ENCODE data around the gene ARID1B.
A peak's percentile ranks its signal among the peaks of the same experiment; 100 is the strongest.
"Not testable (repeated sequence)": the region's sequence is repeated elsewhere in the genome, so short reads cannot be mapped to it uniquely, and the experiment has no call there.

The ARID1B gene

DNA sequence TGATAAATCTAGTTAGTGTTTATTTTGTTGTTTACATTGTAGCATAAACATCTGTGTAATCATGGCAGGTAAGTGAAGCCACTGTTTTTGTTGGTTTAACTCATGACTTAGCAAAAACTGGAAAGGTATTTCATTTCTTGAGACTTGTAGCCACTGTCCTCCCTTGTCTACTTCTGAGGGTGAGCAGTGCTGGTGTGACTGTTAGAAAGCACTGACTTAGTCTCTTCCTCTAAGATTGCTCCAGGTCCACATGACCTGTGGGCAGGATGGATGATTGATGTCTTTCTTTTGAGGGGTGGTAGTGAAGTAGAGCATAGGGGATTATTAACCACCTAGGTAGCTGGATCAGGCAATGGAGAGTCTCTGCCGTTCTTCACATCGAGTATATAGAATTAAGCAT, 203.8 kb downstream of the ARID1B start:
- no peak overlapping the region for H4K12ac ChIP-seq (ENCODE audit: low read depth, low read length)
- H3K36me3 ChIP-seq (ENCODE audit: control insufficient read depth in 1 of 2, insufficient read depth in 2 of 2, low read length in 2 of 2) = no peaks in the 10 kb centered on the region
- no peak overlapping the region for H3K4ac ChIP-seq (ENCODE audit: low read depth, low read length)
- H2BK5ac ChIP-seq (ENCODE audit: low read depth, low read length, poor library complexity) = no peak overlapping the region
- H3K4me1 ChIP-seq (ENCODE audit: control insufficient read depth in 1 of 2, insufficient read depth in 2 of 2, low read length in 2 of 2) = peaks cover 5 to 24% of the 10 kb centered on the region in 2 experiments
- no peak overlapping the region for H3K4me2 ChIP-seq (ENCODE audit: low read length)
- H3K27me3 ChIP-seq (ENCODE audit: insufficient read depth, low read length) = no peaks in the 10 kb centered on the region
- WGBS (ENCODE audit: extremely low coverage, insufficient coverage, insufficient read length) = no CpG with 5 or more reads among the region's 2 CpGs
- no peaks in the 10 kb centered on the region for H3K79me1 ChIP-seq (ENCODE audit: low read length)
- H3K23ac ChIP-seq (ENCODE audit: low read length) = no peak overlapping the region
- peak overlapping the region; percentile 9 for H3K27ac ChIP-seq (ENCODE audit: low read depth, low read length)
- H3K79me2 ChIP-seq (ENCODE audit: control insufficient read depth, insufficient read depth, low read length, poor library complexity) = peaks cover 4% of the 10 kb centered on the region
- H2BK12ac ChIP-seq (ENCODE audit: low read length) = no peak overlapping the region
- no peak overlapping the region for H4K8ac ChIP-seq (ENCODE audit: low read depth, low read length)
- DNase-seq = no peak
- H4K91ac ChIP-seq (ENCODE audit: low read depth, low read length) = no peak overlapping the region
- no peak overlapping the region for H3K9ac ChIP-seq (ENCODE audit: low read length)
- no peak overlapping the region for H3K14ac ChIP-seq (ENCODE audit: low read length)
- H2BK120ac ChIP-seq (ENCODE audit: insufficient read depth, low read length, poor library complexity) = no peak overlapping the region
- no peak overlapping the region for H3K4me3 ChIP-seq (ENCODE audit: low read depth, low read length)
- H2AFZ ChIP-seq (ENCODE audit: insufficient read depth, low read length, poor library complexity) = no peak overlapping the region
- H2AK5ac ChIP-seq (ENCODE audit: low read length) = no peak overlapping the region
- H3K9me3 ChIP-seq (ENCODE audit: insufficient read depth, low read depth, low read length) = no peaks in the 10 kb centered on the region
- no peak overlapping the region for H3K18ac ChIP-seq (ENCODE audit: low read length)

DNA sequence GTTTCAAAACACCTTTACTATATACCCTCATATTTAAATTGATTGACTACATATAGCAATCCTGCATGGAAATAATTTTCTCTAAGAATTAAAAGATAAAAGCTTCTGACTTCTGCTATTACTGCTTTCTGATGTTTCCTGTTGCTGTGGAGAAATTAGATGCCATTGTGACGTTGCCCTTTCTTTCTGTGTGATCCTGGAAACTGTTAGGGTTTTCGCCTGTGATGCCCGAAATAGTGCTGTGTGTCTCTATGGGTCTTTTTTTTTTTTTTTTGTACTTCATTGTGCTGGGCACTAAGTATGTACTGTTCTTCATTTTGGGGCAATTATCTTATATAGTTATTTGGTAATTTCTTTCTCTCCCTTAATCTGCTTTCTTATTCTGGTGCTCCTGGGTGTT, 205.0 kb downstream of the ARID1B start:
- DNase-seq = no peak
- Histone ChIP-seq H3K36me3 (ENCODE audit: control insufficient read depth in 1 of 2, insufficient read depth in 2 of 2, low read length in 2 of 2) (no peaks in the 10 kb centered on the region), H3K79me1 (ENCODE audit: low read length) (no peaks in the 10 kb centered on the region), H3K4me1 (ENCODE audit: control insufficient read depth in 1 of 2, insufficient read depth in 2 of 2, low read length in 2 of 2) (peaks cover 5 to 24% of the 10 kb centered on the region in 2 experiments), H2AK5ac (ENCODE audit: low read length) (no peak overlapping the region), H2AFZ (ENCODE audit: insufficient read depth, low read length, poor library complexity) (no peak overlapping the region), H3K23ac (ENCODE audit: low read length) (no peak overlapping the region), H3K4me3 (ENCODE audit: low read depth, low read length) (no peak overlapping the region), H3K27me3 (ENCODE audit: insufficient read depth, low read length) (no peaks in the 10 kb centered on the region), H3K14ac (ENCODE audit: low read length) (no peak overlapping the region), H3K4ac (ENCODE audit: low read depth, low read length) (no peak overlapping the region), H2BK120ac (ENCODE audit: insufficient read depth, low read length, poor library complexity) (no peak overlapping the region), H2BK12ac (ENCODE audit: low read length) (no peak overlapping the region), H3K18ac (ENCODE audit: low read length) (no peak overlapping the region), H3K27ac (ENCODE audit: low read depth, low read length) (no peak overlapping the region), H3K4me2 (ENCODE audit: low read length) (no peak overlapping the region), H3K9me3 (ENCODE audit: insufficient read depth, low read depth, low read length) (no peaks in the 10 kb centered on the region), H4K12ac (ENCODE audit: low read depth, low read length) (no peak overlapping the region), H4K91ac (ENCODE audit: low read depth, low read length) (no peak overlapping the region), H3K79me2 (ENCODE audit: control insufficient read depth, insufficient read depth, low read length, poor library complexity) (peaks cover 4% of the 10 kb centered on the region), H3K9ac (ENCODE audit: low read length) (no peak overlapping the region), H2BK5ac (ENCODE audit: low read depth, low read length, poor library complexity) (no peak overlapping the region), H4K8ac (ENCODE audit: low read depth, low read length) (no peak overlapping the region)
- WGBS (ENCODE audit: extremely low coverage, insufficient coverage, insufficient read length) = no CpG with 5 or more reads among the region's 3 CpGs

DNA sequence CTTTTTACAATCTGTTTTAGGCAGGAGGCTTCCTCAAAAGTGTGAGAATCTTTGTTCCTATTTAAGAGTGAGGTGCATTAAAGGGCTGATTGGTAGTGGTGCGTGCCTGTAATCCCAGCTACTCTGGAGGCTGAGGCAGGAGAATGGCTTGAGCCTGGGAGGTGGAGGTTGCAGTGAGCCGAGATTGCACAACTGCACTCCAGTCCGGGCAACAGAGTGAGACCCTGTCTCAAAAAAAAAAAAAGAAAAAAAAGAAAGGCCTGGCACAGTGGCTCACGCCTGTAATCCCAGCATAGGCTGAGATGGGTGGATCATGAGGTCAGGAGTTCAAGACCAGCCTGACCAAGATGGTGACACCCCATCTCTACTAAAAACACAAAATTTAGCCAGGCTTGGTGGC, 205.7 kb downstream of the ARID1B start:
- H2AFZ ChIP-seq (ENCODE audit: insufficient read depth, low read length, poor library complexity); H3K36me3 ChIP-seq (ENCODE audit: control insufficient read depth in 1 of 2, insufficient read depth in 2 of 2, low read length in 2 of 2); H3K79me1 ChIP-seq (ENCODE audit: low read length); H3K14ac ChIP-seq (ENCODE audit: low read length); H2BK120ac ChIP-seq (ENCODE audit: insufficient read depth, low read length, poor library complexity); H3K23ac ChIP-seq (ENCODE audit: low read length); H4K12ac ChIP-seq (ENCODE audit: low read depth, low read length); H4K8ac ChIP-seq (ENCODE audit: low read depth, low read length); H2AK5ac ChIP-seq (ENCODE audit: low read length); H2BK5ac ChIP-seq (ENCODE audit: low read depth, low read length, poor library complexity); H3K4me3 ChIP-seq (ENCODE audit: low read depth, low read length); DNase-seq; H3K18ac ChIP-seq (ENCODE audit: low read length); H3K9ac ChIP-seq (ENCODE audit: low read length); H3K9me3 ChIP-seq (ENCODE audit: insufficient read depth, low read depth, low read length); H3K27ac ChIP-seq (ENCODE audit: low read depth, low read length); H4K91ac ChIP-seq (ENCODE audit: low read depth, low read length); H3K79me2 ChIP-seq (ENCODE audit: control insufficient read depth, insufficient read depth, low read length, poor library complexity); H2BK12ac ChIP-seq (ENCODE audit: low read length); H3K4ac ChIP-seq (ENCODE audit: low read depth, low read length); H3K27me3 ChIP-seq (ENCODE audit: insufficient read depth, low read length); H3K4me2 ChIP-seq (ENCODE audit: low read length): not testable (repeated sequence)
- no CpG with 5 or more reads among the region's 4 CpGs for WGBS (ENCODE audit: extremely low coverage, insufficient coverage, insufficient read length)
- H3K4me1 ChIP-seq (ENCODE audit: control insufficient read depth in 1 of 2, insufficient read depth in 2 of 2, low read length in 2 of 2) = peaks cover 5 to 22% of the 10 kb centered on the region in 2 experiments

DNA sequence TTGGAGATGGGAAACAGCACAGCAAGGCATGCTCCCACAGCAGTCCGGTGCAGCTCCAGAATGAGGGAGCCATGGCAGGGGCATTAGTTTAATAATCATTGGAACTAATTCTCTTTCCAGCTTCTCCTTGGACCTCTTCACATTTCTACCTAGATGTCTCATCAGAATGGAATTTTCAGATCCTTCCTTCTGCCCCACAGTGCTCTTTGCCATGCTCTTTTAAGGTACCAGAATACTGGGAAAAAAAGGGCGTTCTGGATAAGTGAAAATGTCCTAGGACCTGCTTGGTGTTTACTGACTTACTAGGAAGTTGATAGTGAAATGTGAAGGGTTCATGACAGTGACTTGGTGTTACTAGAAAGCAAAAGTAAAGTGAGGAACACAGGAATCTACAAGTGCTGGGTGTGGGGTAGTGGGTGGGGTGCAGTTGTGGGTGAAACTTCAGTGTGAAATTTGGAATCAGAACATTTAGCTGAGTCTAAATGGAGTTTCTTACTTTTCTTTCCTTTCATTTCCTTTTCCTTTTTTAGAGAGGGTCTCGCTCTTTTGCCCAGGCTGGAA, 207.1 kb downstream of the ARID1B start:
- Histone ChIP-seq H2BK120ac (ENCODE audit: insufficient read depth, low read length, poor library complexity) (no peak overlapping the region), H3K4me1 (ENCODE audit: control insufficient read depth in 1 of 2, insufficient read depth in 2 of 2, low read length in 2 of 2) (peaks cover 10 to 24% of the 10 kb centered on the region in 2 experiments), H2AFZ (ENCODE audit: insufficient read depth, low read length, poor library complexity) (no peak overlapping the region), H4K91ac (ENCODE audit: low read depth, low read length) (no peak overlapping the region), H4K12ac (ENCODE audit: low read depth, low read length) (no peak overlapping the region), H2BK5ac (ENCODE audit: low read depth, low read length, poor library complexity) (no peak overlapping the region), H3K4ac (ENCODE audit: low read depth, low read length) (no peak overlapping the region), H3K9me3 (ENCODE audit: insufficient read depth, low read depth, low read length) (no peaks in the 10 kb centered on the region), H2AK5ac (ENCODE audit: low read length) (no peak overlapping the region), H3K79me1 (ENCODE audit: low read length) (no peaks in the 10 kb centered on the region), H3K27me3 (ENCODE audit: insufficient read depth, low read length) (no peaks in the 10 kb centered on the region), H3K4me2 (ENCODE audit: low read length) (no peak overlapping the region), H3K79me2 (ENCODE audit: control insufficient read depth, insufficient read depth, low read length, poor library complexity) (peaks cover 2% of the 10 kb centered on the region), H3K18ac (ENCODE audit: low read length) (no peak overlapping the region), H3K36me3 (ENCODE audit: control insufficient read depth in 1 of 2, insufficient read depth in 2 of 2, low read length in 2 of 2) (no peaks in the 10 kb centered on the region), H3K27ac (ENCODE audit: low read depth, low read length) (no peak overlapping the region), H2BK12ac (ENCODE audit: low read length) (no peak overlapping the region), H3K4me3 (ENCODE audit: low read depth, low read length) (no peak overlapping the region), H4K8ac (ENCODE audit: low read depth, low read length) (no peak overlapping the region), H3K23ac (ENCODE audit: low read length) (no peak overlapping the region), H3K14ac (ENCODE audit: low read length) (no peak overlapping the region), H3K9ac (ENCODE audit: low read length) (no peak overlapping the region)
- DNase-seq = peak in 1 of 2 donors; percentile 20
- WGBS (ENCODE audit: extremely low coverage, insufficient coverage, insufficient read length) = no CpG with 5 or more reads among the region's 3 CpGs

All from trophoblast cell (in vitro differentiated cells and primary cell).